DND-41 (cell line): ENCODE measurements around the gene ATAT1.
A peak's percentile ranks its signal among the peaks of the same experiment; 100 is the strongest.

Source experiments
- ATAC-seq: fragments of 200-7000 bp; cut with Tn5 transposase; 3 replicates; pipeline ENCODE4 v1.9.1; 2021; ENCODE audit warnings: low read depth; ENCODE audit not compliant: insufficient read depth
- DNase-seq: peaks from one replicate; pipeline ENCODE4 v3.0.0-alpha.2; 2020
- H2AFZ ChIP-seq: 2 replicates; pipeline ENCODE4 v1.6.0; 2012; ENCODE audit warnings: low read depth, low read length
- H3K27ac ChIP-seq: 2 replicates; pipeline ENCODE4 v1.5.1; 2012; ENCODE audit warnings: low read length, inconsistent platforms
- H3K27me3 ChIP-seq: fragments of 200-600 bp; sonication (generic); 2 replicates; pipeline ENCODE4 v1.6.0; 2012; ENCODE audit warnings: low read length, mild to moderate bottlenecking, inconsistent platforms; ENCODE audit not compliant: insufficient read depth, poor library complexity
- H3K36me3 ChIP-seq: 2 replicates; pipeline ENCODE4 v1.5.1; 2012; ENCODE audit warnings: low read length, inconsistent platforms; ENCODE audit not compliant: insufficient read depth
- H3K4me1 ChIP-seq: 2 replicates; pipeline ENCODE4 v1.5.1; 2012; ENCODE audit warnings: mild to moderate bottlenecking, low read length; ENCODE audit not compliant: insufficient read depth
- H3K4me2 ChIP-seq: 2 replicates; pipeline ENCODE4 v1.6.0; 2012; ENCODE audit warnings: mild to moderate bottlenecking, moderate library complexity, low read length, inconsistent platforms; ENCODE audit not compliant: insufficient read depth
- H3K4me3 ChIP-seq, 2 experiments: fragments of 200-600 bp in 1 of 2; shearing (Covaris generic) in 1 of 2; 2 replicates each; pipeline ENCODE4 v1.5.1; 2012 to 2016; ENCODE audit warnings: inconsistent platforms in 2 of 2, low read length in 2 of 2, mild to moderate bottlenecking in 2 of 2, low read depth in 1 of 2, moderate library complexity in 1 of 2
- H3K79me2 ChIP-seq: 2 replicates; pipeline ENCODE4 v1.6.0; 2012; ENCODE audit warnings: low read length, inconsistent platforms; ENCODE audit not compliant: insufficient read depth
- H3K9ac ChIP-seq: 2 replicates; pipeline ENCODE4 v1.6.0; 2012; ENCODE audit warnings: low read depth, mild to moderate bottlenecking, inconsistent platforms, low read length, moderate library complexity
- H3K9me3 ChIP-seq: 2 replicates; pipeline ENCODE4 v1.5.1; 2012; ENCODE audit warnings: low read length, moderate library complexity, mild to moderate bottlenecking, inconsistent platforms; ENCODE audit not compliant: insufficient read depth, severe bottlenecking
- H4K20me1 ChIP-seq: 2 replicates; pipeline ENCODE4 v1.6.0; 2012; ENCODE audit warnings: low read length; ENCODE audit not compliant: insufficient read depth
- CTCF ChIP-seq: IDR thresholded peaks from 2 replicates; pipeline ENCODE4 v1.5.1; 2012; ENCODE audit warnings: borderline replicate concordance, low read length, moderate library complexity, mild to moderate bottlenecking; ENCODE audit not compliant: poor library complexity, severe bottlenecking; ENCODE audit errors: extremely low read depth
- EZH2 ChIP-seq: IDR thresholded peaks from 3 replicates; pipeline ENCODE4 v1.6.1; 2012; ENCODE audit warnings: borderline replicate concordance, low read depth, mild to moderate bottlenecking, moderate library complexity, low read length, inconsistent platforms; ENCODE audit not compliant: severe bottlenecking

The ATAT1 gene

DNA sequence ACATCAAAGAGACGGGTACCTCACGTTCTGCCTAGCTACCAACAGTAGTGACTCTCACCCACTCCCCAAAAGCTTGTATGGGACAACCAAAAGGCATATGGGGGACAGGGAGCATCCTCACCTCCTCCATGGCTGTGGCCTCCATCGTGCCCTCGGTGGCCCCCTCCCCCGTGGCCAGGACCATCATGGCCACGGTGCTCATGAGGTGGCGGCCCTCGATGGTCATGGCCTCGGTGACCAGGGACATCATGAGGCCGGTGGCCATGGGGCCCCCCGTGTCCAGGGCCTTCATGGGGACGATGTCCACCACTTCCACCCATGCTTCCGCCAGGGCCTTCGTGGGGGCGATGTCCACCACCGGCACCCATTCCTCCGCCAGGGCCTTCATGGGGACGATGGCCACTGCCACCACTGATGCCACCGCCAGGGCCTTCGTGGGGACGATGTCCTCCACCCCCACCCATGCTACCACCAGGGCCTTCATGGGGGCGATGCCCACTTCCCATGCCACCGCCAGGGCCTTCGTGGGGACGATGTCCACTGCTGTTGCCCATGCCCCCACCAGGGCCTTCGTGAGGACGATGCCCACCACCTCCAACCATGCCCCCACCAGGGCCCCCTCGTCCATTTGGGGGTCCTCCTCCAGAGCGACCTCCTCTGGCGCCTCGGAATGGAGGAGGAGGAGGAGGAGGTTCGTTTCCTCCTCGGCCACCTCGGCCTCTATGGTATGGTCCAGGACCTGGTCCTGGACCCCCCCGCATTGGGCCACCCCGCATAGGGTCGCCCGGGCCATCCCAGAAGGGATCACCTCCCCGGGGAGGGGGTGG is 24.6 kb upstream of the ATAT1 start:
- peaks cover 37% of the 10 kb centered on the region for H4K20me1 ChIP-seq
- H3K27me3 ChIP-seq, result no peaks in the 10 kb centered on the region
- H3K79me2 ChIP-seq, result peaks cover 6% of the 10 kb centered on the region
- H3K4me3 ChIP-seq, result no peak overlapping the region
- H3K9ac ChIP-seq, result no peak overlapping the region
- H3K4me1 ChIP-seq, result no peaks in the 10 kb centered on the region
- DNase-seq, result no peak
- no peak overlapping the region for H3K4me2 ChIP-seq
- H3K36me3 ChIP-seq, result peaks cover 69% of the 10 kb centered on the region
- TF ChIP-seq EZH2 (no peak), CTCF (no peak)
- no peaks in the 10 kb centered on the region for H3K9me3 ChIP-seq
- peak overlapping the region; percentile 16; the same call in 1 of the 2 replicates for H3K27ac ChIP-seq
- no peak overlapping the region for H2AFZ ChIP-seq
- ATAC-seq, result no peak

DNA sequence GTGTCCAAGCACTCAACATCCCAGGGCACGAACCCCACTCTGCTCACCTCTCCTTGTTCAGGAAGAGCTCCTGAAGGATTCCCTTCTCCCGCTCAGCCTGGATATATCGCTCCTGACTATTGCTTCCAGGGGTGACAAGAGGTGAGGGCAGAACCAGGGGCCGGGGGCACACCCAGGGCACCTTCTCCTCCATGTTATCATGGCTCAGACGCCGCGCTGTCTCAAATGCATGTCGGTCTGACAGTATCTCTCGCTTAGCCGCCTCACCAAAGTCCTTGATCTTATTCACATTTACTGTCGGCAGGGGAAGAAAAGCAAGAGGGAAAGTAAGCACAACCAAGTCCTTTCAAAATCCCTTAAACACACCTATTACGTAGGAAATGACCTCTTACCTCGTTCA is 22.7 kb upstream of the ATAT1 start:
- no peak for ATAC-seq
- H3K27me3 ChIP-seq, result no peaks in the 10 kb centered on the region
- no peak overlapping the region for H3K9ac ChIP-seq
- no peak overlapping the region for H3K4me3 ChIP-seq
- H3K9me3 ChIP-seq, result no peaks in the 10 kb centered on the region
- no peak for TF ChIP-seq EZH2
- TF ChIP-seq CTCF, result no peak
- H3K79me2 ChIP-seq, result peaks cover 11% of the 10 kb centered on the region
- H2AFZ ChIP-seq, result no peak overlapping the region
- no peaks in the 10 kb centered on the region for H3K4me1 ChIP-seq
- no peak overlapping the region for H3K27ac ChIP-seq
- no peak for DNase-seq
- H3K4me2 ChIP-seq, result no peak overlapping the region
- peaks cover 89% of the 10 kb centered on the region for H3K36me3 ChIP-seq
- H4K20me1 ChIP-seq, result peaks cover 41% of the 10 kb centered on the region

- Histone ChIP-seq H3K4me2 (no peak overlapping the region), H3K27me3 (no peaks in the 10 kb centered on the region), H3K36me3 (peaks cover 80% of the 10 kb centered on the region), H3K79me2 (peaks cover 62% of the 10 kb centered on the region), H3K4me1 (peaks cover 22% of the 10 kb centered on the region), H3K9me3 (no peaks in the 10 kb centered on the region), H4K20me1 (peaks cover 28% of the 10 kb centered on the region; the same call in 1 of the 2 replicates), H3K27ac (no peak overlapping the region), H3K4me3 (no peak overlapping the region), H2AFZ (no peak overlapping the region), H3K9ac (no peak overlapping the region)
- DNase-seq, result no peak
- no peak for ATAC-seq
- TF ChIP-seq CTCF, result no peak
Observed at GRCh38 chr6:30610065-30610464, 16.6 kb upstream of the ATAT1 start.
